K562 treated with DMSO at 1 percent for 24 hours (cell line): ENCODE data around the gene FOXP3. TPM values are rescaled to one million over a fixed set of nuclear protein-coding genes. Genes with fewer than 3 reads are reported as not detected.

ENCODE experiments used
- total RNA-seq: library from RNA; unstranded; fragments of 300-600 nt; gene quantifications from 2 replicates; pipeline ENCODE4 v1.2.3, GENCODE V29; 2022; ENCODE audit warnings: low read depth; ENCODE audit not compliant: insufficient read depth

Gene FOXP3
- total RNA-seq, result 0.22 and 0.63 TPM in 2 replicates

GRCh38 chrX:49264460-49264859 lies at the start of gene FOXP3:
FOXP3 (minus strand) TSS chrX:49264710; CDS start chrX:49258505, 6,205 bp downstream.

GRCh38 chrX:49303346-49303745 lies 38.8 kb upstream of the FOXP3 start, which contains the start of gene GAGE10:
GAGE10 (plus strand) TSS chrX:49303646; CDS start chrX:49304860, 1,214 bp downstream.

GRCh38 chrX:49269767-49270248 lies 5.3 kb upstream of the FOXP3 start, which contains the start of gene PPP1R3F:
PPP1R3F (plus strand) TSS chrX:49269793; CDS start chrX:49269870, 77 bp downstream.

GRCh38 chrX:49233176-49233575 lies 31.3 kb downstream of the FOXP3 start, which contains the start of gene CACNA1F:
CACNA1F (minus strand) TSS chrX:49233340; CDS start chrX:49233309, 31 bp downstream.

Other genes starting within 250 kb of the FOXP3 start
- 51.1 and 52.9 TPM in 2 replicates for gene TFE3, start 221.4 kb downstream of the FOXP3 start, total RNA-seq
- 7.4 and 7.9 TPM in 2 replicates for gene CCDC120, start 205.7 kb downstream of the FOXP3 start, total RNA-seq
- gene PRAF2, start 190.7 kb downstream of the FOXP3 start, total RNA-seq, result 4.7 and 6.1 TPM in 2 replicates
- gene WDR45, start 184.8 kb downstream of the FOXP3 start, total RNA-seq, result 119 and 121 TPM in 2 replicates
- 51.0 and 57.4 TPM in 2 replicates for gene GPKOW, start 141.0 kb downstream of the FOXP3 start, total RNA-seq
- 3.8 and 4.0 TPM in 2 replicates for gene MAGIX, start 102.0 kb downstream of the FOXP3 start, total RNA-seq
- gene PLP2, start 92.8 kb downstream of the FOXP3 start, total RNA-seq, result 185 and 190 TPM in 2 replicates
- gene PRICKLE3, start 78.3 kb downstream of the FOXP3 start, total RNA-seq, result 40.0 and 41.6 TPM in 2 replicates
- 0.41 and 1.2 TPM in 2 replicates for gene SYP, start 64.5 kb downstream of the FOXP3 start, total RNA-seq
- gene CACNA1F, start 31.4 kb downstream of the FOXP3 start, total RNA-seq, result 0.09 and 0.19 TPM in 2 replicates
- 31.9 and 34.0 TPM in 2 replicates for gene CCDC22, start 29.2 kb downstream of the FOXP3 start, total RNA-seq
- gene PPP1R3F, start 5.1 kb upstream of the FOXP3 start, total RNA-seq, result 2.8 and 3.7 TPM in 2 replicates
- gene GAGE10, start 38.9 kb upstream of the FOXP3 start, total RNA-seq, result not detected in 2 replicates
- not detected in 2 replicates for gene GAGE12J, start 57.3 kb upstream of the FOXP3 start, total RNA-seq
- gene GAGE13, start 66.9 kb upstream of the FOXP3 start, total RNA-seq, result 6.1 and 9.1 TPM in 2 replicates